ENCODE data around the gene COA8.

The COA8 gene

DNA sequence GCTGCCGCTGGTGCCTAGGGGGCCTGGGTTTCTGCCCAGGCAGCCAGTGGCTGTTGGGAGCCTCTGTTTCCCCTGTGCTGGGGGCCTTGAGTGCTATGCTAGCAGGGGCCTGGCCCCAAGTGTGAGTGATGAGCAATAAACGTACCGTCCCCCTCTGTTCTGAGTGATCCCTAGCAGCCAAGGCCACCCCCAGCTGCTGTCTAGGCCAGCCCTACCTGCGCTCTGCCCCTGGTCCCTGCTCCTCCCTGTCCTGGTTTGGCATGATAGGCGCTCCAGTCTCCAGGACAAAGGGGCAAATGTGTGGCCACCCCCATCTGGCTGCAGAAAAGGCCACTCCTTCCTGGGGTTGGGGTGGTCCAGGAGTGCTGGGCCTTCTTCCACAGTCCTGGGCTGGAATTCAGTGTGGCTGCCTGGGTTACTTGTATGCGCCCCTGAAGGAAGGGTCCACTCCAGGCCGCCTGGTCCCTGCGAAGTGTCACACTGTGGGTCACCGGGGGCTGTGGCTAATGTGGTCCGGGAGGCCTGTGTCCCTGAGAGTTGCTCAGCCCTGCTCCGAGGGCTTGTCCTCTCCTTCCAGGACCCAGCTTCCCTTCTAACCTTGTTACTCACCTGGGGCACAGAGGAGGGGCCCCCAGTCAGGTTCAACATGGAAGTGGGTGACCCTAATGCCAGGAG, 26.7 kb upstream of the COA8 start:
- DNase-seq (ENCODE audit: low read depth, low spot score) = no peak

- DNase-seq (ENCODE audit: low read depth, low spot score) = no peak
Observed at GRCh38 chr14:103536693-103537092, 26.1 kb upstream of the COA8 start.

DNA sequence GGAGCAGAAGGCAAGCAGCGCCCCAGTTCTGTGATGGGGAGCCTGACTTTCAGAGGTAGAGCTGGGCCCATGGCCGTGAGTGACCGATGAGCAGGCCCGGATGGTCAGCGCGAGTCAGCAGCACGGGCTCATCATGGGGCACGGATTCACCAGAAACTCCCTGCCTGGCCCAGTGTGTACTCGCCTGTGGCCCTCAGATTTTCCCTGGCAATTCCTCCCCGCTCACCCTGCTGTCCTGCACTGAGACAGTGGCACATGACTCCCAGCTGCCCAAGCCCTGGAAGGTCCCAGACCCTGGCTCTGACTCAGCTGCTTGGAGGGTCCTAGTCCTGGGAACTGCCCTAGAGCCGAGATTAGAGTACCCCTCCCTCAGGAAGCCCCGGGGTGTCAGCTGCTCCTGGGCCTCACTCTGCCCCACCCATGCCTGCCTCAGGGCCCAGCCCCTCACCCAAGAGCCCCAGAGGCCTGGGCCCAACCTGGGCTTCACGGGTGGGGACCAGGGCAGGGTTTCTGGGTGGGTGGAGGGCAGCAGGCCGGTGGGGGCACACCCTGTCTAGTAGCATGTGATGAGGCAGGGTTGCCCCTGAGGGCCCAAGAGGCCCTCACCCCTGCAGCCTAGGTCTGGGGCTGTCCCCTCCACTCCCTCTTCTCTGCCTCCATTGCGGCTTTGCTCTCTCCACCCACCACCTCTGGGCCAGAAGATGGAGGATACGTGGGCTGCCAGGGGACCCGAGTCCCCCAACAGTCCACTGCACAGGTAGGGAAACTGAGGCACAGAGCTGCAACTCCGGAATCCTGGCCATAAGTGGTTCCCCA, 25.4 kb upstream of the COA8 start:
- DNase-seq (ENCODE audit: low read depth, low spot score) = no peak

GRCh38 chr14:103538291-103539055, 24.3 kb upstream of the COA8 start:
- DNase-seq (ENCODE audit: low read depth, low spot score) = no peak

DNA sequence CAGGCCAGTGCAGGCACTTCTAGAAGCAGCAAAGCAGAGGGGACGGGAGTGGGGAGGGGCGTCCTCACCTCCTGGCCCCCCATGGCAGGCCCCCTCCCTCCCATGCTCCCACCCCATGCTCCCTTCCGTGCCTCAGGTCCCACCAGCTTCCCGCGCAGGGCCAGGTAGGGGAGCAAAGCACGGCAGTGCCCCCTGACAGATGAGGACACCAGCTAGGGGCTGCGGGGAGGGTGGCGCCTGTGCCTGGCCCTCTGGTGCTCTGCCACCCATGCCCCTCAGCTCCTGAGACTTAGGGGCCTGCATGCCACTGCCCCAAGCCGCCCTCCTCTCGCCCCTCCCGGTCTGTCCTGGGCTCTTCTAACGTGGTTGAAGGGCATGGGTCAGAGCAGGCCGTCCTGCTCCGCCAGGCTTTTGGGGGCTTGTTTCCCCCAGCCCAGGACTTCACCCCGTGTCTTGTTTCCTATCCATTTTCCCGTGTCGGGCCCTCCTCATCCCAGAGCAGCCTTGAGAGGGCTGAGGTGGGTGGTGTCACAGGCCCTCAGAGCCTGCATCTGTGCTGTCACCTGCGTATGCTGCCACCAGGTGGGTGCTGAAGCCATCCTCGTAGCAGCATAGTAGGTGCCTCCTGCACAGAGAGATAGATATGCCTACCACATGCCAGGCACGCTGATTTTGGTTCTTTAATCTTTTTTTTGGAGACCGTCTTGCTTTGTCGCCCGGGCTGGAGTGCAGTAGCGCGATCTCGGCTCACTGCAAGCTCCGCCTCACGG, 23.5 kb upstream of the COA8 start:
- DNase-seq (ENCODE audit: low read depth, low spot score) = no peak

DNA sequence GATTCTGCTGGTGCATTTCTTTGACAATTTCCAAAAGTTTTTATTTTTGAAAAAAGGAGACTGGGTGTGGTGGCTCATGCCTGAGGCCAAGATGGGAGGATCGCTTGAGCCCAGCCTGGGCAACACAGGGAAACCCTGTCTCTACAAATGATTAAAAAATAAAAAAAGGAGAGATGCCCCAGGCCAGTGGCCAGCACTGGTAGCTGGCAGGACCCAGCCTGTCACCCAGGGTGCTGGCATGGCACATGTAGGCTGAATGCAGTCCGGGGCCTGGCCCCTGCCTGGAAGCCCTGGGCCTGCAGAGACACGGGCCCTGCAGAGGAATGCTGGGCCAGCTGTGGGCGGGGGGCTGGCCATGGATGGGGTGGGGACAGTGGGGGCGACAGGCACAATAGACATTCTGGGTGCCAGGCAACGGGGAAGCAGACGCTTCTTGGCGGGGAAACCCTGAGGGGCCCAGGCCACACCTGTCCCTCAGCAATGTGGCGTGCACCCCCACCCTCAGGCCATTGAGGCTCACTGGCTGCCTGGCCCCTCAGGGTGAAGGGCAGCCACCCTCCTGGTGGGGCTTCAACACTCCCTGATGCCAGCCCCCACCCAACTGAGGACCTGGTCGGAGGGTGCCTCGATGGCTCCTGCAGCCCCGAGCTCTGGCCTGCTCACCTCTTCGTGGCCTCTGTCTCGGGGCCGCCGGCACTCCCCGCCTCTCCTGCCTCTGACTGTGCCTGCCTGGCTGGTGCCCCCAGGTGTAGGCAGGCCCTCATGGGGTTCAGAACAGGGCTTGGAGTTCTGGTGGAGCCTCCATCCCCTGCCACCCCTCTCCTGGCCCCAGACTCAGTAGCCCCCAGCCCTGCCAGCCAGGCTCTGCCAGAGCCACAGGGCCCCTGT, 21.7 kb upstream of the COA8 start:
- no peak for DNase-seq (ENCODE audit: low read depth, low spot score)

DNA sequence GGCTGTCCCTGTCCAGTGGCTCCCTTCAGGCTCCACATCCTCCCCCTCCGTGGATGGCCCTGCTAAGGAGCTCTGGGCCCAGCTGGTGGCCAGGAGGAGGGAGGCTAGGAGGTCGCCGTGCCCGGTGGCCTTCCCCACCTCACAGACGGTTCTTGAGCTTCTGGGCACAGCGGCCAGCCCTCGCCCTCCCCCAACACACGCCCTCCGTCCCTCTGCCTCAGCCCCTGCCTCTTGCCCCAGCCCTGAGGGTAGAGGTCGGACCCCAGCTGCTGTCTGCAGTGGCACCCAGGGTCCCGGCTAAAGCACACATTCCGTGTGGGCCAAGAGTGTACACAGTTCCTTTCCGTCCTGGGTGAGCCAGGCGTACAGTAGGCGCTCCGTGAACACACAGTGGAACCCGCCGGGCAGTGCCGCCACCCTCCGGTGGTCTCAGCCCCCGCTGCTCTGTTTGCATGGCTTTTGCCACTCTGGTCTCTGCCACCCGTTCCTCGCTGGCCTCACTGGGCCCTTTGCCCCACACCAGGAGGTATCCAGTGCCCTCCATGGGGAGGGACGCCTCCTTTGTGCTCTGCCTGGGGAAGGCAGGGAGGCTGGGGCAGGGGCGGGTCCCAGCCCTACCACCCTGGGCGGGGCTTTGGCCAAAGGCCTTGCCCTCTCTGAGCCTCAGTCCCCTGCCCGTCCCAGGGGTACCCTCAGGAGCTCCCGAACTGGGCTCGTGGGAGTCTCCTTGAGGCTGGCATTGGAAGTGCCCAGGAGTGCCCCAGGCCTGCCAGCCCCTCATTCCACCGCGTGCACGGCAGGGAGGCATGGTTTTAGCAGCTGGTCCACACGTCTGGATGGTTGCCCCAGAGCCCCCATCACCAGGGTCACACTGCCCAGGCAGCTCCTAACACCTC, 20.8 kb upstream of the COA8 start:
- DNase-seq (ENCODE audit: low read depth, low spot score) = peak; percentile 59

DNA sequence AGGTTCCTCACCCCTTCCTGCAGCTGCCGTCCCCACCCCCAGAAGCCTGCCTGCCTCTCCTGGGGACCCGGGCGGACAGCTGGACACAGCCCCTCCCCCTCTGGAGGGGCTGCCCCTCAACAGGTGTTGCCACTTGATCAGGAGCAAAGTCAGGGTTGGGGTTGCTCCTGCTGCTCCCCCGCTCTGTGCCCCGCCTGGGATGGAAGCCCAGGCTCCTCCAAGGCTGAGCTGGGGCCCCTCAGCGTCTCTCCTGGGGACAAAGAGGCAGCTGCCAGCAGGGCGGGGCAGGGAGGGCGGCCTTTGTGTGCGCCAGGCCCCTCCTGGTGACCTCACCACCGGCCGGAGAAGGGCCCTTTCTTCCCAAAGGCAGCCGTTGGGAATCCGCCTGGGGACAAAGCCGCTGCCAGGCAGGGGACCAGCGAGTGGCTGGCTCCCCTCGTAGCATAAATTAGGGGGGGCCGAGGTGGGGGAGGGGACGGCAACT, 20.1 kb upstream of the COA8 start:
- DNase-seq (ENCODE audit: low read depth, low spot score) = peak; percentile 86

DNA sequence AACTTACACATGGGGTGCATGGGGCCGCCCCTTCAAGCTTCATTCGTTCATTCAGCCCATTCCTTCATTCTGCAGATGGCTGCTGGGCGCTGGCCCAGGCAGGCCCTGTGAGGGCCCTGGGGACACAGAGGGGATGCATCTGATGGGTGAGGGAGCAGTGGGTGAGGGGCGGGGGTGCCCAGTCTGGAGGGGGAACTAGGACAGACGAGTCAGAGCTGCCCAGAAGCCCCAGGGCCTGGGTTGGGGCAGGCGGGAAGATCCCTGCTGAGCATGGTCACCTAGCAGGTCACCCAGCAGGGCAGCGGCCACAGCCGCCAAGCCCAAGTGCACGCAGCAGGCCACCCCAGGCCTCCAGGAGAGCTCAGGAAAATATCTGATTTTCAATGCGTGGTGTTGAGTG, 19.6 kb upstream of the COA8 start:
- DNase-seq (ENCODE audit: low read depth, low spot score) = no peak

DNA sequence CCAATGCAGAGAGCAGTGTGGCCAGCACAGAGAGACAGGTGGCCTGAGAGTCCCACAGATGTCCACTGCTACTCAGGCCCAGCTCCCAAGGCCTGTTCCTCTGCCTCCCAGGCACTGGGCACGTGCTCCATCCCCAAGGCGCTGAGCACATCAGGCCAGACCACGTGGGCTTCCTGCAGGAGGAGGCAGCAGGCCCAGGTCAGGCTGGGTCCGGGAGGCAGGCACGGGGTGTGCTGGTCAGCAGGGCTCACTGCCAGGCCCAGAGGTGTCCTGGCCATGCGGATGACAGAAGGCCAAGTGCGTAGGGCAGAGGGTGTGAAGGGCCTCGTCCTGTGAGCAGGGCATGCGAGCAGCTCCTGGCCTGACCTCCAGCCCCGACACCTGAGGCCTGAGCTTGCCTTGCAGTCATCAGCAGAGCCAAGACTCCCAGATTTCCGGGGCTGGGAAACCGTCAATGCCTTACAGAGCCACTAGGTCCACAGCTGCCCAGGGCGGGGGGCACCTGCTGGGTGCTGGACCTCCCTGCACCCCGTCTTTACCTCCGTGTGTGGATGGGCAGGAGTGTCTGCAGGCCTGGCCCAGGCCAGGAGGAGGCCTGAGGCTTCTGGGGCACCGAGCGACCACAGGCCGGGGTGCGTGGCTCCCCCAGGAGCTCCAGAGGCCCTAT, 18.9 kb upstream of the COA8 start:
- DNase-seq (ENCODE audit: low read depth, low spot score) = no peak

DNA sequence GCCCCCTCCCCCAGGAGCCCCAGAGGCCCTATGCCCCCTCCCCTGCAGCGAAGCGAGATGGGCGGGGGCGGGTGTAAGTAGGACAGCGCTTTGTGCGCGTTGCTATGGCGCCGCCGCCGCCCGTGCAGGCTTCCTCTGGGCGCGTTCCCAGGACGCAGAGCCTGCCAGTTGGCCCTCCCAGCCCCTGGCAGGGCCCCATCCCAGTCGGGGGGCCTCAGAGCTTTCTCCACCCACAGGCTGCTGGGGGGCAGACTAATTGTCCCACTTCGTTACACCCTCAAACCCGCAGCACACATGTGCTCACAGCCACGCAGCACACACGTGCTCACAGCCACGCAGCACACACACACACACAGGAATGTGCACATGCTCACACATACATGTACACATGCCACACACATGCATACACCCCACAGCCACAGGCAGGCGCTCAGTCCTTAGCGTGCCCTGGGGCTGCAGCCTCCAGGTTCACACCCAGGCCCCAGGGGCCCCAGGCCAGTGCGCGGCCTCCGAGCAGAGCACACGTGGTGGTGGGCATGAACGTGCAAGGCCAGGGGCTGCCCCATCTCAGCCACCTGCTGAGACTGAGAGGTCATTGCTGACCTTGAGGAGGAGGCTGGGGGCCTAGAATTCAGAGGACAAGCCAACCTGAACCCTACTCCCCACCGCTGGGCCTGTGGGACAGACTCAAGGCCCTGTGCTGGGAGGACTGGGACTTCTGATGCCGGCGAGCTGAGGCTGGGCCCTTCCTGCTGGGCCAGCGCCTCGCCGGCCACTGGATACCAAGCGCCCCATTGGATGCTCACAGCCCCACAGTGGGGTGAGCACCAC, 18.2 kb upstream of the COA8 start:
- DNase-seq (ENCODE audit: low read depth, low spot score) = peak; percentile 62

- no peak for DNase-seq (ENCODE audit: low read depth, low spot score)
Observed at GRCh38 chr14:103545219-103545914, 17.4 kb upstream of the COA8 start.

DNA sequence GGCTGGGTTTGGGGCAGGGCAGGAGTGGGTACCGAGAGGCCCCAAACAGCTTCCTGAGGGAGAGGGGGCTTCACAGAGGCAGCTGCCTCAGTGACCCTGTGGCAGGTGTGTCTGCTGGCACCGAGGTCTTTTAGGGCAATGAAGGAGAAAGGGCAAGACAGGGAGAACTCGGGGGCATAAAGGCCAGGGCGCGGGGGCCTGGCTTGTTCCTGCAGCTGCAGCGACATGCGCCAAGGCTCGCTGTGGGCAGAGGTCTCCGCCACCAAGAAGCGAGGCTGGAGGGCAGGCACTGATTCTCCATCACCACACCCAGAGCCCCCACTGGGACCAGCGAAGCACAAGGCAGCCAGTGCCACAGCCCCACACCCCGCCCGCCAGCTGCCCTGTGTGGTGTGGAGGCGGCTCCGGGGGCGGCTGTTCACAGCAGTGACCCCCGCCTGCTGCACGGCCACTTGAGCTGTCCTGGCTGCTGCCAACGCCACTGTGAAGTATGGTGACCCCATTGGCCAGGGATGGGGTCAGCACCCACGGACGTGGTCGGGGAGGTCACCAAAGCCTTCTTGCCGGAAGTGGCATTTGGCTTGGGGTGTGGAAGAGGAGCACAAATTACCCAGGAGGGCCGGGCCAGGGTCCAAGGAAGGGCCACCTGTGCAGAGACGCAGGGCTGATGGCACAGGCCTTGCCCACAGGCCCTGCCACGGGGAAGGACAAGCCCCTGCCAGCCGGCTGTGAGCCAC, 16.7 kb upstream of the COA8 start:
- DNase-seq (ENCODE audit: low read depth, low spot score) = no peak

DNA sequence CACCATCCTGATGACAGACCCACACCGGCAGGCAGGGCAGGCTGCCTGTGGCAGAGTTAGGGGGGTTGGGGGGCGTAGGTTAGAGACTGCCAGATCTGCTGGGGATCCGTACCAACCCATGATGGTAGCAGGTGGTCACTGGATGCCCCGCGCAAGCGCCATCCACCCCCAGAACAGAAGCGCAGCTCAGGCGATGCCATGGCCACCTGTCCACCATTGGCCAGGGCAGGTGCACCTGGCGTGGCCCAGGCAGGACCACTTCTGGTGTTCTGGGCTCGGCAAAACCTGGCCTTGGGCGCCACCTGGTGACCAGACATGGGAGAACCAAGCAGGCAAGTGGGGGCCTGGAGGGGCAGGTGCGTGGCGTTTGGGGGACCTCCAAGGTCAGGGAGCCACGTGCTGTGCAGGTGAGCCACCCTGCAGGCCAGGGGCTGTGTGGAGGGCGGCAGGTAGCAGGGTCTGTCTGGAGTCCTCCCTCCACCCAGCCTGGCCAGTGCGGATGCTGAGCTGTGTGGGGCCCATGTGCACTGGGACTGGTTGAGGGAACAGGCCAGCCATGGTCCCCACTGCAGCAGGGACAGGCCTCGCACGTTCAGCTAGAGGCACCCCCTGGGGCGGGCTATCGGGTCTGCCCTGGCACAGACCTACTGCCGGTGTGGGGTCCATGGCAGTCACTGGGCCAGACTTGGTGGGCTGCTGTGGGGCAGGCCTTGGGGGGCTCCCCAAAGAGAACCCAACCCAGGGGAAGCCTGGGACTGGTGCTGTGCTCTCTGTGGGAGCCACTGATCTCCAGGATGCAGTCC, 15.9 kb upstream of the COA8 start:
- DNase-seq (ENCODE audit: low read depth, low spot score) = peak; percentile 76

- no peak for DNase-seq (ENCODE audit: low read depth, low spot score)
Observed at GRCh38 chr14:103547455-103547940, 15.3 kb upstream of the COA8 start.
